Neutrophil (primary cell): ENCODE data around the gene LOXHD1.

Source experiments
- H3K27ac ChIP-seq: fragments of 200-600 bp; sonication (generic); 2 replicates; pipeline ENCODE4 v1.5.1; 2016; ENCODE audit warnings: mild to moderate bottlenecking, moderate library complexity
- H3K27me3 ChIP-seq: fragments of 200-600 bp; sonication (generic); 2 replicates; pipeline ENCODE4 v1.6.0; 2016; ENCODE audit warnings: mild to moderate bottlenecking
- H3K36me3 ChIP-seq: fragments of 200-600 bp; sonication (generic); 2 replicates; pipeline ENCODE4 v1.5.1; 2017
- H3K4me1 ChIP-seq, 2 experiments: fragments of 200-600 bp in 1 of 2; sonication (generic) in 1 of 2; 1 replicate in 1 of 2; 2 replicates in 1 of 2; pipeline versions ENCODE4 v1.5.1 to v1.6.1; 2013 to 2016; ENCODE audit warnings: low read depth in 1 of 2, low read length in 1 of 2, mild to moderate bottlenecking in 1 of 2, moderate library complexity in 1 of 2; ENCODE audit not compliant: control insufficient read depth in 1 of 2, insufficient read depth in 1 of 2
- H3K4me3 ChIP-seq, 2 experiments: fragments of 200-600 bp in 1 of 2; sonication (generic) in 1 of 2; 1 replicate in 1 of 2; 2 replicates in 1 of 2; pipeline ENCODE4 v1.5.1; 2013 to 2016; ENCODE audit warnings: low read depth in 1 of 2, low read length in 1 of 2, mild to moderate bottlenecking in 1 of 2, moderate library complexity in 1 of 2
- H3K9me3 ChIP-seq: fragments of 200-600 bp; sonication (generic); 2 replicates; pipeline ENCODE4 v1.5.1; 2016
- TF ChIP-seq, protein P1 (sequence below): fragments of 200-600 bp; sonication (generic); IDR thresholded peaks from 2 replicates; pipeline ENCODE4 v1.5.1; 2016; ENCODE audit warnings: antibody characterized with exemption

The LOXHD1 gene

DNA sequence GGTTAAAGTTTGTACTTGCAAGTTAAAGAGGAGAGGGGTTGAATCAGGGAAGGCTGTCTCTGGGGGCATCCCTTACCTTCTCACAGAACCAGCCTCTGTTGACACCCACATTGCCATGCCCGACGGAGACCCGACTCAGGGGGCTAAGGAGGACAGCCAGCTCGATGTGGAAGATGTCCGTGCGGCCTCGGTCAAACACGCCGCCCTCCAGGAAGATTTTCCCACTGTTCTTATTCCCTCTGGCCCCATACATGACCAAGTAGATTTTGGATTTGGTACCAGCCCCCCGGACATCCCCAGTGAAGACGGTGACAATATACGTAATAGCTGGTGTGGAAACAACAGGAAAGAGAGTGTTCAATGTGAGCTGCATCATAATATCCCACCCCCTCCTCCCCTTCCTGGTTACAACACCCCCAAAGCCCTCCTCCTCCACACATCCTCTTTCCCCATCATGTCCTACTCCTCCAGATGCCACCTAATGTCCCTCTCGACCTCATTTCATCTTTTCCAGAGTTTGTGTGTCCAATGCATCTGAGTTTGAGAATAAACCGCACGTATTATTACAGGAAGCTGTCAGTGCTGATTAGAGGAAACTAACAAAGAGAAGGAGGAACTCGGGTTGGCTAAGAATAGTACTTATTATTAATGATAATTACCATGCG lies 55.7 kb downstream of the LOXHD1 start:
- Histone ChIP-seq H3K9me3 (no peaks in the 10 kb centered on the region), H3K4me1 (peaks cover 27 to 43% of the 10 kb centered on the region in 2 experiments), H3K36me3 (no peaks in the 10 kb centered on the region), H3K4me3 (peak overlapping the region; percentile 52 to 57), H3K27me3 (no peaks in the 10 kb centered on the region), H3K27ac (peak overlapping the region; percentile 85)
- TF ChIP-seq, protein P1, sequence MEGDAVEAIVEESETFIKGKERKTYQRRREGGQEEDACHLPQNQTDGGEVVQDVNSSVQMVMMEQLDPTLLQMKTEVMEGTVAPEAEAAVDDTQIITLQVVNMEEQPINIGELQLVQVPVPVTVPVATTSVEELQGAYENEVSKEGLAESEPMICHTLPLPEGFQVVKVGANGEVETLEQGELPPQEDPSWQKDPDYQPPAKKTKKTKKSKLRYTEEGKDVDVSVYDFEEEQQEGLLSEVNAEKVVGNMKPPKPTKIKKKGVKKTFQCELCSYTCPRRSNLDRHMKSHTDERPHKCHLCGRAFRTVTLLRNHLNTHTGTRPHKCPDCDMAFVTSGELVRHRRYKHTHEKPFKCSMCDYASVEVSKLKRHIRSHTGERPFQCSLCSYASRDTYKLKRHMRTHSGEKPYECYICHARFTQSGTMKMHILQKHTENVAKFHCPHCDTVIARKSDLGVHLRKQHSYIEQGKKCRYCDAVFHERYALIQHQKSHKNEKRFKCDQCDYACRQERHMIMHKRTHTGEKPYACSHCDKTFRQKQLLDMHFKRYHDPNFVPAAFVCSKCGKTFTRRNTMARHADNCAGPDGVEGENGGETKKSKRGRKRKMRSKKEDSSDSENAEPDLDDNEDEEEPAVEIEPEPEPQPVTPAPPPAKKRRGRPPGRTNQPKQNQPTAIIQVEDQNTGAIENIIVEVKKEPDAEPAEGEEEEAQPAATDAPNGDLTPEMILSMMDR, result no peak

DNA sequence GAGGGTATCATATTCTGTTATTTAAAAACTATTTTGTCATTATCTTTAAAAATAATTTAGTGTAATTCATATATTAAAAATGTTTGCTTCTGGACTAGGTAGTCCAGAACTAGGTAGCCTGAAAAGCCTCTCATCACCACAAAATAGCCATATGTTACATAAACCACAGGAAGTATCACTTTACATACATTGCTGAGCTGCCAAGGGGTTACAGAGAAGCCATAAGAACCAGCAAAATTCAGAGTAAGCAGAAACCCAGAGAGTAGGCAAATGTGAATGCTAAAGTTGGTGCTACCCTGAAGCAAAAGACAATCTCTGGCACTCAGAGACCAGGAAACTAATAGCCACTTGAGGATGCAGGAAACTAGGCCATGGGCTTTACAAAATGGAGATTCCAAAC lies 60.9 kb downstream of the LOXHD1 start:
- Histone ChIP-seq H3K27me3 (no peaks in the 10 kb centered on the region), H3K4me3 (no peak overlapping the region), H3K4me1 (peaks cover 8 to 27% of the 10 kb centered on the region in 2 experiments), H3K36me3 (peaks cover 21% of the 10 kb centered on the region), H3K27ac (no peak overlapping the region), H3K9me3 (no peaks in the 10 kb centered on the region)
- TF ChIP-seq, protein P1, result no peak

DNA sequence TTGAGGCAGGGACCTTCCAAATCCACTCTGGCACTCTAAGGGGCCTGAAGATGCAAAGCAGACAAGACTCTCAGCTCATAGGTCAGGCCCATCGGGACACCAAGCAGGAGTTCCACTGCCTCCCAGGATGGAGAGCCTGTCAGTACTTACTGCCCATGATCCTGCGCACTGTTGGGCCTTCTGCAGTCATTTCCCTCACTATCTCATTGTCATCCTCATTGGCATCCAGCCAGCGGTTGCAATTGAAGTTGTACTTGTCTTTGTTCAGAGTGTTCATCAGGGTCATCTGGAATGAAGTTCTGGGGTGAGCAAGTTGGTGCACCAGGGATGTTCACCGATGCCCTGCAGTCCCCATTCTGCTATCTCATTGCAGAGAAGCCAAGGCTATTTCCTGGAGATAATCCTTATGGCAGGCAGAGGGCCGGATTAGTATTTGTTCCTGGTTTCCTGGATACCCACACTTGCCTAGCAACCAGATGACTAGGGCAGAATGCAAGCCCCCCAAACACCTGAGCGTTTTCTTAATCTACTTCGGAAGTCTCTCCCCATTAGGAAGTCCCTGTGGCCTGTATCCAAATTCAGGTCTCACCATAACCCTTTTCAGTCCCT lies 65.1 kb downstream of the LOXHD1 start:
- H3K36me3 ChIP-seq, result peaks cover 62% of the 10 kb centered on the region
- H3K27ac ChIP-seq, result no peak overlapping the region
- TF ChIP-seq, protein P1, result no peak
- no peak overlapping the region for H3K4me3 ChIP-seq
- peaks cover 0 to 4% of the 10 kb centered on the region in 2 experiments for H3K4me1 ChIP-seq
- H3K27me3 ChIP-seq, result no peaks in the 10 kb centered on the region
- H3K9me3 ChIP-seq, result no peaks in the 10 kb centered on the region

DNA sequence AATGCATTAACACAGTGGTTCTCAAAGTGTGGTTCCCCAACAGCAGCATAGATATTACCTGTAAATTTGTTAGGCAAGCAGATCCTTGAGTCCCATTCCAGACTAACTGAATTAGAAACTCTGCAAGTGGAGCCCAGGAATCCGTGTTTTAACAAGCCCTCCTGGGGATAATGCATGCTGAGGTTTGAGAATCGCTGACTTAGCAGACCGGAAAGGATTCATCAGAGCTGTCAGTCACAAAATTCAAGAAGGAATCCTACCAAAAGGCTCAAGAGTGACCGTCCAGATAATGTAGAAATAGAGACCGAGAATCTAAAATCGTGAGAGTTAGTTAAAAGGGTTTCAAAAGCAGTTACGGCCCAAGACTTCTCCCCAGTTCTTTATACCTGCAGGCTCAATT lies 66.9 kb downstream of the LOXHD1 start:
- TF ChIP-seq, protein P1, result no peak
- Histone ChIP-seq H3K27ac (no peak overlapping the region), H3K9me3 (no peaks in the 10 kb centered on the region)

DNA sequence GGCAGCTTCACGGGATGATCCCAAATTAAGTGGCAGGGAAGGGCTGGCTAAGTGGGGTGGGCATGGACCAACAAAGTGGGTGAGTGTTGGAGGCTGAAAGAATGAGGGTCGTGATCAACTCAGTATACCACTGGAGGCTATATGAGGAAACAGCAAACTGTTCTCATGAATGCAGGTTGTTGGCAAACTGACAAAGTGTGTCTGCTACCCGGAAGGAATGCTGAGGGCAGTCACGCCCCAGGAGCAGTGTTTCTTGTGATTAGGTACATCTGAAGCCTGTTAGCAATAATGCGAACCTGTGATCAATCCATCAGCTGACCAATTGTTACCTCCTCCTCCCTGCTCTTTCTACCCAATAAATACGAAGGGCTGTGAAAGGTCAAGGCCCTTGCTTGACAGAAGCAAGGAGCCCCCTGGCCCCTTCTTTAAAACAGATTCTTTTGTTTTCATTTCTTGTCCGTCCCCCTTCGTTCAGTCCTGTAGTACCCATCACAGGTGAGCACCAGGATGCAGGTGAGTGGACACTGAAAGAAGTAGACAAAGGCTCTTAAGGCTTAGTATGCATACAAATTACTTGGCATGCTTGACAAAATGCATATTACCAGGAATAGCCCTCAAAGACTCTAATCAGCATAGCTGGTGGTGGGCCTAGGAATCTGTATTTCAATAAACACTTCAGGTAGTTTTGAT lies 67.9 kb downstream of the LOXHD1 start:
- H3K9me3 ChIP-seq, result no peaks in the 10 kb centered on the region
- H3K27ac ChIP-seq, result no peak overlapping the region
- peaks cover 70% of the 10 kb centered on the region for H3K36me3 ChIP-seq
- no peaks in the 10 kb centered on the region for H3K27me3 ChIP-seq
- TF ChIP-seq, protein P1, result no peak
- no peak overlapping the region for H3K4me3 ChIP-seq
- H3K4me1 ChIP-seq, result peaks cover 0 to 4% of the 10 kb centered on the region in 2 experiments

More for the DNA sequence above, 66.9 kb downstream of the LOXHD1 start:
- H3K4me3 ChIP-seq, result no peak overlapping the region
- H3K27me3 ChIP-seq, result no peaks in the 10 kb centered on the region
- peaks cover 73% of the 10 kb centered on the region for H3K36me3 ChIP-seq
- H3K4me1 ChIP-seq, result peaks cover 0 to 4% of the 10 kb centered on the region in 2 experiments
